ENCODE results near the gene OSBPL5.

The OSBPL5 gene

DNA sequence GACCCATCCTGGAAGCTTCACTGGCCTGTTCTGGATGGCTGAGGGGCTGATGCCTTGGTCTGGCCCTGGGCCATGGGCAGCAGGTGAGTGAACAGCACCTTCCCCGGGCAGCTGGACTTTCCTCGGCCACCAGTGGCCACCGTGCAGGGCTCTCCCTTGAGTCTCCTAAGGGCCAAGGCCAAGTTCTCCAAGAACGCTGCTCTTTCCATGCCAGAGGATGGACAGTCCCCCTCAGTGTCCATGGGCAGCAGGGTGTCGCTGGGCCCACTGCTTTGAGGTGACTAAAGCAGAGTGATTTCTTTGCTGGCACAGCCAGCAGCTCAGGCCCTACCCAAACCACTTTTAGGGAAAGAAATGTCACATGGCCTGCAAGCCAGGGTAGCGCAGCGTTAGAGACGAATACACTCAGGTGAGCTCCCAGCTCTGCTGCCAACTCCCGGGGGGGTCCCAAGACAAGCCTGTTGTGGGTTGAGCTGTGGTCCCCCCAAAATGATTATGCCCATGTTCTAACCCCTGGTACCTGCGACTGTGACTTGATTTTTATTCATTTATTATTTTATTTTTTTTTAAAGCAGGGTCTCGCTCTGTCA is 104.6 kb downstream of the OSBPL5 start:
- in situ Hi-C loops (cut with HindIII; ENCODE audit: low sequenced_read_pairs): no loop called here

DNA sequence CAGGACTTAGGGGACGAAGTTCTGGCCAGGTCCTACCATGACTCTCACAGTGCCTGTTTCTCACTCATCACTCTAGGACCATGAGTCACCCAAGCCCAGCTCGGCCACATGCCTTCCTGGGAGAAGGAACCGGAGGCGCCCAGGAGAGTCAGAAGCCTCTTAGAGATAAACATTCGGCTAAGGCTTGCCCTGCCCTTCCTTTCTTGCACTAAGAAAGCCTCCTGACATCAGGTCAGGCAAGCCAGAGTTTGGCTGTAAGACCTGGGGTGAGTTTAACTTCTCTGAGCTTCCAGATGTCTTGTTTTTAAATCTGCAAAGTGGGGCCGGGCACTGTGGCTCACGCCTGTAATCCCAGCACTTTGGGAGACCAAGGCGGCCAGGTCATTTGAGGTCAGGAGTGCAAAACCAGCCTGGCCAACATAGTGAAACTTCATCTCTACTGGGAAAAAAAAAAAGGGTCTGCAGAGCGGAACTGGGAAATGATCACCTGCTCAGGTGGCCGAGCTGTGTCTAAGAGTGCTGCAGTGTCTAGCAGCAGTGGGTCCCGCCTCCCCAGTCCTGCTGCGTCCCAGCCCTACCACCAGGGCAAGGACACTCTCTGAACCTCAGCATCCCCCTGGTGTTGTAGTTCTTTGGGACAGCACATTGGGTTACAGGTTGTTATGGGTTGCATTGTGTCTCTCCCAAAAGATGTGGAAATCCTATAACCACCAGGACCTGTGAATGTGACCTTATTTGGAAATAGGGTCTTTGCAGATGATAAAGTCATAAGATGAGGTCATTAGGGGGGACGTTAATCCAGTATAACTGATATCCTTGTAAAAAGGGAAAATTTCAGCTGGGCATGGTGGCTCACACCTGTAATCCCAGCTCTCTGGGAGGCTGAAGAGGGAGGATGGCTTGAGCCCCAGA is 106.1 kb downstream of the OSBPL5 start:
- in situ Hi-C loops (cut with HindIII; ENCODE audit: low sequenced_read_pairs): no loop called here

DNA sequence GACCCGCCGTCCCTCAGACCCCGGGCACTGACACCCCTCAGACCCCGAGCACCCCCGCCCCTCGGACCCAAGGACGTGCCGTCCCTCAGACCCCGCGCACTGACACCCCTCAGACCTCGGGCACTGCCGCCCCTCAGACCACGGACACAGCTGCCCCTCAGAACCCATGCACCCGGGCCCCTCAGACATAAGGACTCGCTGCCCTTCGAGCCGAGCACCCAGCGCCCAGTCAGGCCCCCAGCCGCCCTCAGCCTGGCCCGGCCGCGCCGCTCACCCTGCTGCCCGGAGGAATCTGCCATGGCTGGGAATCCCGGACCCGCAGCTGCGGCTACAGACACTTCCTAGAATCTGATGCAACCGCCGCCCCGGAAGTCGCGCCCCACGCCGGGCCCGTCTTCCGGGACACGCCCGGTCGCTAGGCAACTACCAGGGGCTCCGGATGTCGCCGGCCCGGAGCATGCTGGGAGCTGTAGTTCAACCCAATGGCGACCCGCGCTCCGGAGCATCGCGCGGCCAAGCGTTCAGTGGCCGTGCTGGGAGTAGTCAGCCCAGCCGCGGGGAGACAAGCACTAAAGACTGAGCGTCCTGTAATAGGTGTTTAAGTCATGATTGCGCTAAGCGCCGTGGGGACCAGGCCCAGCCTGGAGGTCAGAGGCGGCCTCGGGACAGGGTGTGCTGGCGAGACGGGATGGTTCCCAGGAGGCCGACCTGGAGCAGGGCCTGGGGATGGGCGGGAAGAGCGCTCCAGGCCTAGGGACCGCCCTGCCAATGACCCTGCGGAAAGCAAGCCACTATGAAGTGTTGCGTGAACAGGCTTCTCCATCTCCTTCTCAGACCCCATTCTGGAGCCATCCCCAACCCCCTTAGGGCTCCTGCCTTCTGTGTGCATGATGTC is 107.8 kb downstream of the OSBPL5 start, which contains the start of gene CARS1:
CARS1 (minus strand) TSS at position 355 of the 895 bp plus-strand sequence; CDS start at position 299, 56 bp downstream.
- in situ Hi-C loops (cut with HindIII; ENCODE audit: low sequenced_read_pairs): no loop called here

DNA sequence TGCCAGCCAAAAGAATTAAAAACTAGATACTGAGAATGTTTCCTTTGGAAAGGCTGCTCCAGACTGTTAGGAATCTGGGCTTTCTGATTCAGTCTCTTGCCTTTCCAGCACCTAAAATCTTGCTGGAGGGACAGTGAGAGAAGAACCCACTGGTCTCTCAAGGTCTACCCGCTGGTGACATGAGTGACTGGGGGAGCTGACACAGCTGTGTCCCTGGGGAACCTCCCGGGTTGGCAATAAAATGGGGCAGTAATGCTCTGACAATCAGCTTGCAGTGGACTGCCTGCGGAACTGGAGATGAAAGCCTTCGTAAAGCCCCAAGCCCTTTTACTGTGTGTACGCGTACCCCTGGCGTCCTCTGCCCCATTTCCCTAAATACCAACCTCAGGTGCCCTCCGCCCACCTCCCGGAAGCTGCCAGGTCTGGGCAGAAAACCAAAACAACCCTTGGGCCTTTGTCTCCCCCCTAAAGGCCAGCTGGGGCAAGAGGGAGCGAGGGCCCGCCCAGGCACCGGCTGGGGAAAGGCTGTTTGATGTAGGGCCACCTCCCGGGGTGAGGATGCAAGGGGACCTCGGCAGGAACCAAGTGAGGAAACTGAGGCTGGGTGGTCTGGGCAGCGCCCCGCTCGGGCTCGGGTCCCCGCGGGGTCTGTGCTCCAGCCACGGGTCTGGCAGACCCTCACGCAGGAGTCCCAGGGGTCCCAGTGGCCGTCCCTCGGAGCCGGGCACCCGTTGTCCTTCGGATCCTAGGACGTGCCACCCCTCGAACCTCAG is 108.6 kb downstream of the OSBPL5 start:
- in situ Hi-C loops (cut with HindIII; ENCODE audit: low sequenced_read_pairs): no loop called here

DNA sequence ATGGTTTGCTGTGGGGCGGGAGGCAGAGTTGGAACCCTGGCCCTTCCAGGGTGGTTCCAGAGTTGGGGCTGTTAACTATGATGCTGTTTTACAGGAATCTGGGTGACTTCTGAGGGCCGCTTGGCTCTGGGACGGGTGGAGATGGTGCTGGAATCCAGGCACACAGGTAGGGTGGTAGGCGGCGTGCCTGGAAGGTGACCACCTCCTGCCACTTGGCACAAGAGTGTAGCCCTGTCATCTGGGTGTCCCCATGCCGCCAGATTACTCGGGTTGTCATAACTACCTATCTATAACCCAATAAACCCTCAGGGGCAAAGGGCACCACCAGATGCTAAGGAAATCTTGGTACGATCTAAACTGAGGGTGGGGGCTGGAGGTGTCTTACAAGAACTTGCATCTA is 109.2 kb downstream of the OSBPL5 start:
- in situ Hi-C loops (cut with HindIII; ENCODE audit: low sequenced_read_pairs): no loop called here

DNA sequence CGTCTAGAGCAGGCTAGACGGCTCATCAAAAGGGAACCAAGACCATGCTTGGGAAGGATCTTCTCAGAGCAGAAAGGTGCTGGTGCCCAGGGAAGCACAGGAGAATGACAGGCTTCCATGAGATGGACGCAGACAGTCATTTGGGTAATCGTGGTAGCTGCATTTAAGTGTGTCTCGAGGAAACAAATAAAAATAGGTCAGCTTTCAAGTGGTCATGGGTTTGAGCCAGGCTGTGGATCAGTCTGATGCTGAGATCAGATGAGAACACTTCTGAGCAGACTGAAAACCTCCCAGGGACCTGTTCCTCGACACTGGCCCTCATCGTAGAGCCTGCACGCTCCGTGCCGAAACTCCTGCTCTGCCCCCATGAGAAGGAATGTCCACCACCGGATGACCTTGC is 112.5 kb downstream of the OSBPL5 start:
- in situ Hi-C loops (cut with HindIII; ENCODE audit: low sequenced_read_pairs): no loop called here

DNA sequence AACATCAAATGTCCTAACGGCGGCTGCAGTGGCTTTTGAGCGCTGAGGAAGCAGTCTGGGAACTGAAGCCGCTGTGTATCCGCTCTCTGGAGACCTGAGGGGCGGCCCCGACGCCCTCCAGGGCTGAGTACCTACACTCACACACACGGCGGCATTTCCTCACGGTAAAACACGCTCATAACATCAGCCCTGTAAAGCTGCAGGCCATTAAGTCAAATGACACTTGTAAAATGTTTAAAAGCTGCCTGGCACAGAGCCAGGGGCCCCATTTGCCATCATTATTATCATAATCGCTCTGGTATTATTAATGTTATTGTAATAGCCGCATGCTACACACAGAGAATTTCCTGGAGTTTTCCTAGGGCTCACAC is 113.0 kb downstream of the OSBPL5 start:
- in situ Hi-C loops (cut with HindIII; ENCODE audit: low sequenced_read_pairs): no loop called here

DNA sequence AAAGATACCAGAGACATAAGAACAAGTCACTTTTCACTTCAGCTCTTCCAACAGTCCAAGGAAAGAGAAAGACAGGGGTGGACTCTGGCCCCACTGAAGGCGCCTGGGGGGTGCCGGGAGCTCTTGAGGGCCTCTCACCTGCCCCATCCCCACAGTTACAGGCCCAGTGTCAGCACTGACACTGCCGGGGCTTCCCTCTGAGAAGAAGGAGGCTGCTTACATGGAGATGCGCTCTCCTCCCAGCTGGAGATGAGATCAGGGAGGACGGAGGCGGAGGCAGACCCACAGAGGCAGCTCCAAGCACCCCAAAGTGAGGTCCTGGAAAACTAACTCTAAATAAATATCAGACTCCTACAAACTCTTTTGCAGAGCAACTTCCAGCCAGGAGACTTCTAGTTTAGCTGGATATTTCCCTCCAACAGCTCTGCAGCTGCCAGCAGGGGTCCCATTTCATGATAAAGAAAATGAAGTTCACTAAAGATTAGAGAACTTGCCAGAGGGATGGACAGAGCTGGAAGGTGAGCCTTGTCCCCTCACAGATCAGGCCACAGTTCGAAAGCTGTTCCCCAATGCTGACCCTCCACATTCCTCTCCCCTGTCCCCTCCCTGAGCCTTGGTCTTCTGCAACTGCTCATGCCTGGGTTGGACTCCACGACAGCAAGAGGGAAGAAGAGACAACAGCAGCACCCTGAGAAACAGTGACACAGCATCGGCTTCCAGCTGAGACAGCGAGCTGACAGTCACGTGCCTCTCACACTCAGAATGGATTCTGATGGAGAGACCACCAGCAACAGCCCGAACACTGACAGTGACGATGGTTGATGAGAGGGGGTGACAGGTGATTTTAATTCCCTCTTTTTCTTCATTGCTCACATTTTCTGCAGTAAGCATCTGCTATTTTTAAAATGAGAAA is 113.7 kb downstream of the OSBPL5 start:
- in situ Hi-C loops (cut with HindIII; ENCODE audit: low sequenced_read_pairs): no loop called here

DNA sequence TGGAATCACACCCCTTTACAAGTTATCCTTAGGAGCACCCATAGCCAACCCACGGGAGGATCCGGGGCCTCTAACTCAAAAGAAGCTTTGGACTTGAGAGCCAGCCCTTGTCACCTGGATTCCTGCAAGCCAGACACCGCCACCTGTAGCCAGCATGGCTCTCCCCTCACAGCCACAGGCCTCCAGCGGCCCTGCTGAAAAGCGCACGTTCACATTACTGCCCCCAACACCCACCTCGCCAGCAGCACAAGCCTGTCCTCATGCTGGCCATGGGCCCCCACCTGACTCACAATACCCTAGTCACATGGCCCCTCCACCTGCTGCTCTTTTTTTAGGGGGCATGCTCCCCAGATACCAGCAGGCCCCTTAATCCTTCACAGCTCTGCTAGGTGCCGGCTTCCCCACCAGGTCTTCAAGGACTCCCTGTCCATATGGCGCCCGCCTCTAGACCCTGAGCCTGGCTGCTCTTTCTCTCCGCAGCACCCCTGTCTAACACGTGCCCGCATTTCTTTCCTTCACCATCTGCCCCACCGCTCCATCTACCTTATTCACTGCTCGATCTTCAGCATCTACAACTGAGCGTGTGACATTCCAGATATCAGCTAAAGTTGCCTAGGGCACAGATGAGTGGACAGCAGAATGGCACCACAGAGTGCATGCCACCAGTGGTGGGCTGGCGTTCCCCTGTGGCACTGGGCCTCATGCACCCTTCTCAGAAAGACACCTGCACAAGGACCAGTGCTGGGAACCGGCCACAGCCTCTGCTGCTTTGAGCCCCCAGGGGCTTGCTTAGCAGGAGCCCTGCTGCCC is 114.5 kb downstream of the OSBPL5 start:
- in situ Hi-C loops (cut with HindIII; ENCODE audit: low sequenced_read_pairs): no loop called here

DNA sequence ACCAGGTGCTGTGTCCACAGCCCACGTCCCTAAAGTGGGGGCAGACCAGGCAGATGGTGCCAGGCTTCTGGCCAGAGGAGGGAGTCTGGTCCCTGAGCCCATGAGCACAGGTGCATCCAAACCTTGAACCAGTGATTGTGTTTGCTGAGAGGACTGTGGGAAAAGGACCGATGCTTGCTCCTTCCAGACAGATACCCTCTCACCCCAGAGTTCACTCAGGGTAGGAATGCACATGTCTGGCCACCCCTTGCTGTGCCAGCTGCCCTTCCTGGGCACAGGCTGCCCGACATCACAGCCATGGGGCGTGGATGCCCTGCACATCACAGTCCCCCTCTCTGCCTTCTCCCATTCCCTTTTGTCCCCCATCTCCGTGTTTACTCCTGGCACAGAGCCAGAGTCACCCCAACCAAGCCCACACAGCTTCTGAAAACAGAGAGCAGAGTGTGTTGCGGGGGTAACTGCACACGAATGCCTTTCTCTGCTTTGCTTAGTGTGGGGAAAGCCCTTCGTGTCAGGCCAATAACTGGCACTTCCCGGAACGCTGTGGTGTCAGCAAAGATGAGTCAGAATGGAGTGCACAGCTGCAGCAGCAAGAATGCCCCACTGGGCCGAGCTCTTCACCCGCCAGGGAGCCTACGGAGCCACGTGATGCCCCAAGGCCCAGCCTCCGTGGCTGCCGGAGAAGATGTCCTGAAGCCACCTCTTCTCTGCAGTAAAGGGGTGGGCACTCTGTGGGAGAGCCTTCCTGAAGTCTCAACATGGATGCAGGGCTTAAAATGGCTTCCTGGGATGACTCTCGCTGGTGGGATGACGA is 115.5 kb downstream of the OSBPL5 start:
- in situ Hi-C loops (cut with HindIII; ENCODE audit: low sequenced_read_pairs): no loop called here

DNA sequence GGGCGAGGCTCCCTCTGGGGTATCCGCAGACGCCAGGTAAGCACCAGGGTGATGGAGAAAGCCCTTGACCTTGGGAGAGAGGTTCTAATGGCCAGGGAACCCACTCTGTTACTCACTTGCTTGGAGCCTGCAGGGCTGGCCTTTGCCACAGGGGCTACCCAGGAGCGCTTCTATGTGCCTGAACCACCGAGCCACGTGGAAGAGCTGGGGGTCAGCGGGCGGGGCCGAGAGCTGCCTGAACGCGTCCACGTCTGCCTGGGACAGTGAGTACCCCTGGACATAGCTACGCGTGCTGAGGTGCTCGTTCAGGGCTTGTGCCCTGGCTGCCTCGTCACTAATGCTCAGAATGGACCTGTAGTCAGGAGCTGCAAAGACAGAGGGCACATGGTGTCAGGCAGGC is 117.5 kb downstream of the OSBPL5 start:
- in situ Hi-C loops (cut with HindIII; ENCODE audit: low sequenced_read_pairs): no loop called here

DNA sequence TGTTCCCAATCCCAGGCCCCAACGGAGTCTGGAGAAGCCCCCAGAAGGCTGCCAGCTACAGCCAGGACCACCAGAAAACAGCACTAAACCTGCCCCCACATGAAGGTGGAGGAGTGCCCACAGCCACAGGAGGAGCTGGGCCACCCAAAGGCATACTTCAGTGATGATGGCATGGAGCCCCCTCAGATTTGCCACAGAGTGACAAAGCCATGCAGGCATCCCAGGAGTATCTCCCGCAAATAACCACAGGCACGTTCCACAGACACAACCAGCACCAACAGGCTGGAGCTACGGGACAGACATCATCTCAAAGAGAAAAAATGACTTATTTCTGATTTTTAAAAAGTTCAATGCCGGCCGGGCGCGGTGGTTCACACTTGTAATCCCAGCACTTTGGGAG is 118.5 kb downstream of the OSBPL5 start:
- in situ Hi-C loops (cut with HindIII; ENCODE audit: low sequenced_read_pairs): no loop called here

DNA sequence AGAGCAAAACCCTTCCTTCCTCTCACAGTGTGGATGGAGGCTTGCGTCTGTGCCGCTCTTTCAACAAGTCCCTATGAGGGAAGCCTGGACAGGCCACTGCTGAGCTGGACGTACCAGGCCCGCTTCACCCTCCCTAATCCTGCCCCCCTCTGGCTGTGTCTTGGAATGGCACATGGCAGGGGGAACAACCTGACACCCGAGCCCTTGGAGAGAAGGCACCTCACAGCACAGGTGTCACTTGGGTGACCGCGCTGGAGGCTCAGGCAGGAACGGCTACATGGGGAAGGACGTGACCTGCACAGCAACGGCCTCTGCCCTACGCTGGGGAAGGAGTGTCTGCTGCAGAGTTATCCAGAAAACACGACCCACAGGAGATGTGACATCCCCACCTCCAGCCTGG is 118.9 kb downstream of the OSBPL5 start:
- in situ Hi-C loops (cut with HindIII; ENCODE audit: low sequenced_read_pairs): no loop called here

DNA sequence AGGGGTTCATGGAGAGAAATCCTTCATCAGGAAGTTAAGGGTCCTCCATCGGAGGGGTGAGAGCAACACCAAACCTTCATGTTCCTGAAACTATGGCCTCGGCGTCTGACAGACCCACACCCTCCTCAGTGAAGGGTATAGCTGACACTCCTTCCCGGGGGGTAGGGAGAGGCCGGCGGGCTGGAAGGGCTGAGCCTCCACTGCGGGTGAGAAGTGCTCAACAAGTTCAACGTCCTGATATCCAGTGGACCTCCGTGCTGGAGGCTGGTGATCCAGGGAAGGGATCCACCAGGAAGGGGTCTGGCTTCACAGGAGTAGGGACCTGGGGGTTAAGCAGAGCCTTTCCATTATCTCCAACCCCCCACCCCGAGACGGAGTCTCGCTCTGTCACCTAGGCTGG is 120.2 kb downstream of the OSBPL5 start:
- in situ Hi-C loops (cut with HindIII; ENCODE audit: low sequenced_read_pairs): no loop called here

DNA sequence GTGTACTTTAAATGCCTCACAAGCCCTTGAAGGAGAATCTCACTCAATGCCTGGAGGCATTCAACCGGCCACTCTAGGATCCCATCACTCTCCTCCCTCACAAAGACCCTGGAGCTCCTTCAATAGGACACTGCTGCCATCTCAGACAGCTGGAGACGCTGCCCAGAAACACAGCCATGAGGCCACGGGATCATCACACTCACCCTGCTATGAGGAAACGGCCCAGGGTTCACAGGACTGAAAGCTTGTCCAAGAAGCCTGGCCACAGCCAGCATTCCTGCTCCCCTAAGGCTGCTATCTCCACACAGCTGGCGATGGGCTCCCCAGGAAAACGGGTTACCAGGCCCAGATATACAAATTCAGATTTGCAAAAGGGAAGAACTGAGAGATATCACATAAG is 121.1 kb downstream of the OSBPL5 start:
- in situ Hi-C loops (cut with HindIII; ENCODE audit: low sequenced_read_pairs): no loop called here

DNA sequence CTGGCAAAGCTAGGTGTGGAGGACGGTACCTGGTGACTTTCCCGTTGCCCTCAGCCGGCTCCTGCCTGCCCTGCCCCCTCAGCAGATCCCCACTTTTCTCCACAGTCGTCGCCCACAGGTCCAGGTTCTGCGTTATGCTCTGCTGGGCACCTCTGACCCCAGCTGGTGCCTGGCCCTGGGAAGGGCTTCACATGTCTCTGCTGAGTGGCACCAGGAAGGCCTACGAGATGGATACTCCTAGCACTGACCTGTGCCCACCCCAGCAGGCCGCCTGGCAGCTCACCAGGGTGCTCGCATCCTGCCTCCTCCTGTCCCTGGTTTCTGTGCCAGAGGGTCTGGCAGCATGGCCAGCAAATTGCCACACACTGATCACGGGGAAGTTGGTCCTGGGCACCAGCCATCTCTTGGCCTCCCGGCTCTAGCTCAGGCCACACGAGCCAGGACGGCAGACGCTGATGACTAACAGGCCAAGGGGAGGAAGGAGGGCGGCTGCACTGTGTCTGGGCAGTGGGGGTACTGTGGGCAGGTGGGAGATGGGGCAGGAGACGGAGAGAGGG is 121.7 kb downstream of the OSBPL5 start:
- in situ Hi-C loops (cut with HindIII; ENCODE audit: low sequenced_read_pairs): no loop called here

DNA sequence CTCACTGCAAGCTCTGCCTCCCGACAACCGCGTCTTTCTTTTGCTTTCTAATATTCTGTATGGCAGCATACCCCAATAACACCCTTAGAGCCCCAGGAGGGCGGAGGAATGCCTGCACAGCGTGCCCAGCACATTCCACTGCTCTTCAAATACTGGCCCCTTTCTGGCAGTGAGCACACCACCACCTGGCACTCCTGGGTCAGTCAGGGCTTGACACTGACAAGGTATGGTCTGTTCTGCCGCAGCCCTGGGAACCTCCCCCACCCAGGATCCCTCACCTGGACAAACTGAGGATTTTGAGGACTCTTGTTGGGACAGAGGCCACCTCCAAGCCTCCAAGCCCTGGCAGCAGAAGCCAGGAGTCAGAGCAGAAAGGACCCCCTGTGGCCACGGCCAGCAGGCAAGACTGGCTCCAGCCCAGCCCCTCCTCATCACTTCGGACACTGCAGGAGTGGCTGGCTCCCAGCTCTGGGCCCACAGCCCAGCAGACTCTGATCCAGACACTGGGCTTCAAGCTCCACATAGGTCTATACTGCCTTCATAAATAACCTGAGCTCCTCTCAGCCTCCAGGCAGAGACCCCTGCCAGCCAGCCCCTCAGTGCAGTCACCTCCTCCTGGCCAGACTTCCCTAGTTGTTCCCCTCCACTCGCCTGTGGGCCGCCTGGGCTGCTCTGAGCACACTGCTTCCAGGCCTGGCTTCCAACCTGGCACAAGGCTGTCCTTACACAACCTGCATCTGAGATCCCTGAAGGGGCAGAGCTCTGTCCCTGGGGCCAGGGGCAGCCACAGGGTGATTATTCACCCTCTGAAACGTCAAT is 122.4 kb downstream of the OSBPL5 start:
- in situ Hi-C loops (cut with HindIII; ENCODE audit: low sequenced_read_pairs): no loop called here
